NCI-H748 (cell line): Measurements from ENCODE around the gene EZR.
"Not testable (repeated sequence)": the region's sequence is repeated elsewhere in the genome, so short reads cannot be mapped to it uniquely, and the experiment has no call there.

ENCODE experiments used
- DNase-seq: peaks from one replicate; lab custom pipeline; 2025; ENCODE audit not compliant: unreplicated experiment; lab: John Stamatoyannopoulos, UW

Gene EZR

GRCh38 chr6:158799051-158799792, 19.9 kb downstream of the EZR start:
- peak; percentile 78 for DNase-seq

- DNase-seq = no peak
Observed at GRCh38 chr6:158798311-158798710, 20.9 kb downstream of the EZR start.

- DNase-seq = no peak
Observed at GRCh38 chr6:158797331-158798310, 21.5 kb downstream of the EZR start.

GRCh38 chr6:158796353-158796752, 22.8 kb downstream of the EZR start:
- DNase-seq = no peak

- DNase-seq = no peak
Observed at GRCh38 chr6:158795516-158795915, 23.7 kb downstream of the EZR start.

- peak; percentile 26 for DNase-seq
Observed at GRCh38 chr6:158793432-158793831, 25.7 kb downstream of the EZR start.

GRCh38 chr6:158792505-158792904, 26.7 kb downstream of the EZR start:
- not testable (repeated sequence) for DNase-seq

GRCh38 chr6:158791274-158791855, 27.8 kb downstream of the EZR start:
- no peak for DNase-seq

- no peak for DNase-seq
Observed at GRCh38 chr6:158789115-158789917, 29.9 kb downstream of the EZR start.

GRCh38 chr6:158787395-158787794, 31.8 kb downstream of the EZR start:
- no peak for DNase-seq

GRCh38 chr6:158786645-158787304, 32.4 kb downstream of the EZR start:
- no peak for DNase-seq

GRCh38 chr6:158785036-158785435, 34.1 kb downstream of the EZR start:
- DNase-seq = no peak

- no peak for DNase-seq
Observed at GRCh38 chr6:158784505-158784904, 34.7 kb downstream of the EZR start.

- DNase-seq = no peak
Observed at GRCh38 chr6:158783851-158784250, 35.3 kb downstream of the EZR start.

GRCh38 chr6:158783167-158783450, 36.1 kb downstream of the EZR start:
- DNase-seq = no peak

GRCh38 chr6:158782432-158783166, 36.6 kb downstream of the EZR start:
- no peak for DNase-seq

GRCh38 chr6:158781692-158782373, 37.3 kb downstream of the EZR start:
- DNase-seq = no peak

GRCh38 chr6:158780988-158781691, 38.0 kb downstream of the EZR start:
- DNase-seq = no peak
